IPS-NIHi7 (cell line): ENCODE measurements around the gene ELANE.

Experiments used
- DNase-seq: peaks from one replicate; pipeline ENCODE4 v3.0.0; 2012; ENCODE audit warnings: mixed read lengths; ENCODE audit errors: extremely low spot score

Gene ELANE

GRCh38 chr19:897442-898039 lies 45.4 kb downstream of the ELANE start:
- no peak for DNase-seq

GRCh38 chr19:898663-899062 lies 46.6 kb downstream of the ELANE start:
- no peak for DNase-seq

DNA sequence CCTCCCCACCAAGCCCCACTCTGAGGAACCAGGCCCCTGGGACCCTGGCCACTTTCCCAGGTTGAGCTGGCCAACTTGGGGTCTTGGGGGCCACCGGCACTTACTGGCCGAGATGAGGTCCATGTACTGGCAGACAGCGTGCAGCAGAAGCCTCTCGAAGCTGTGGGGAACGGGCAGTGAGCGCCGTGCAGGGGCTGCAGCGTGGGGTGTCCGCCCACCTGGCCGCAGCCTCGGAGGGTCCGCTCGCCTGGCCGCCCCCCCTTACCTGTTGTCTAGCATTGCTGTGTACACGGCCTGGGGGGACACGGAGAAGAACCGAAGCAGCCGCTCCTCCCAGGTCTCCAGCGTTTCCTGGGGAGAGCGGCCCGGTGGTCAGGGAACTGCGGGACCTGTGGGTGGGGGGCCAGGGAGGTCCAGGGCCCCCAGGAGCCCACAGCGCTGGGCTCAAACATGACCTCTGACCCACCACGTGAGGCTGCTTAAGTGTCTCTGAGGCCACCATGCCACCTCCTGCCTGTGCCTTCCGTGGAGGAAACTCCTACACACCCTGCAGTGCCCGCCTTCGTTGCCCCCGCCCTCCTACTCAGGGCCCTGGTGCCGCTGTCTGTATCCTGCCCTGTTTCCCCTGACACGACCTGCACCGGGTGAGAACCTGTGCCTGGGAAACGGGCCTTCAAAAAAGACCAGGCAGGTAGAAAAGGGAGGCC lies 47.4 kb downstream of the ELANE start:
- DNase-seq: no peak

DNA sequence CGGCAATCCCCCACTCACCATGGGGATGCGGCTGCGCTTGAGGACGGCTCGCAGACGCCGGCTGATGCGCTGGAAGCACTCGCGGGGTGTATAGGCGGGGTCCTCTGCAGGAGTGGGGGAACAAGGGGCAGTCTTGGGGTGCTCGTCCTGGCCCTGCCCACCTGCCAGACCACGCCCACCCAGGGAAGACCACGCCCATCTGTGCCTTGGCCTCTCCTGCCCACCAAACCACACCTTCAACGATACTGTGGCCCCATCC lies 47.9 kb downstream of the ELANE start:
- DNase-seq: no peak

DNA sequence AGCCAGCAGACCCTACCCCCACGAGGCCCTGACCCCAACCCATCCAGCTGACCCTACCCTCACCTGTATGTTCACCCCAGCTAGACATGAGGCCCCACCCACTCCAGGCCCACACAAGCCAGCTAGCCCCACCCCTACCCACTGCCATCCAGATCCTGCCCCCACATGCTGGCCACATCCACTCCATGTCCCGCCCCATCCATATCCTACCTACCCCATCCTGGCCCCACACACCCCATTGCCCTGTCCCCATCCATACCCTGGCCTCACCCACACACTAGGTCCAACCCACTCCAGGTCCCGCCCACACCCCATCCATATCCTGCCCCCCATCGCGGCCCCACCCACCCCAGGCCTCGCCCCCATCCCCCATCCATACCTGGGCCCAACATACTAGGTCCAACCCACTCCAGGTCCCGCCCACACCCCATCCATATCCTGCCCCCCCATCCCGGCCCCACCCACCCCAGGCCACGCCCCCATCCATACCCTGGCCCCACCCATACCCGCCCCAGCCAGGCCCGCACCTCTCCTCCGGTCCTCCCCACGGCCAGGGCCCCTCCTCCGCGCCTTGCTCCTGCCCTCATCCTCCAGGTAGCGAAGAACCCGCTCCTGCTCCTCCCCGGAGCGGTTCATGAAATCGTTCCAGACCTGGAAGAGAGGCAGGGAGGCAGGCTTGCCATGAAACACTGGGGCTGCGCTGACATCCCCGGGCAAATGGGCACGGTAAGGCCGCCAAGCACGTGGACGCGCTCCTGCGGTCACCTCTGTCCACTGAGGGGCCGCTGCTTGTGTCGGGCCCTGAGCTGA lies 48.4 kb downstream of the ELANE start:
- DNase-seq: peak; percentile 90

DNA sequence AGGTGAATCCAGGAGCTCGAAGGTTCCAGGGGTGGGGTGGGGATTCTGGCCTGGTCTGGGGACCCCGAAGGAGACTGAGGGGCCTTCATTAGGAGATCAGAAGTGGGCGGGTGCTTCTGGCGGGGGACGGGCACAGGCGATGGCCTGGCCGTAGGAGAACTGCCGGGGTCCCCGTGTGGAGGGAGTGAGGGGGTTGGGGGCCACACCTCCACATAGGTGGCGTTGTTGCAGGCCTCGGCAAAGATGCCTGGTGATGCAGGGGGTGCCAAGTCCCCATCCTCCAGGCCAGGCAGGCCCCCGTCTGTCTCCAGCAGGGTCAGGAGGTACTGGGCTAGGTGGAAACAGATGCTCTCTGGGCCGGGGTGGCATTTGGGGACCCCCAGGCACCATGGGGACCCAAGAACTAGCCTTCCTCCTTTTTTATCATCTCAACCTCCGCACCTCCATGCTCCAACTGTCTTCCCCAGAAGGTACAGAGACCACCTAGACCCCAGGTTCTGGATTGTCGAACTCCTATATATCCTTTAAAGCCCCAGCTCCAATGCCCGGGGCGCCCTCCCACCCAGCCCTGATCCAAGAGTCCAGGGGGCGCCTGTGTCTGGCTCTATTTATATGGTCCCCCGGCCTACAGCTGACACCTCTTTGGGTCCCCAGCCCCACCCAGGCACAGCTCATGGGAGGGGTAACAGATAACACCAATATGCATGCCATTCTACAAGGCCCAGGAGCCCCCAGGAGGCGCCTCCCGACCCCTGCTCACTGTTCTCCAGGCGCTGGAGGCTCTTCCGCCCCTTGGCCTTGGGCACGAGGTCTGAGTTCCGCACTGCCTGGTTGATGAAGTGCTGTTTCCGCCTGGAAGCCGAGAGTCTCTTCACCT lies 49.4 kb downstream of the ELANE start:
- no peak for DNase-seq

DNA sequence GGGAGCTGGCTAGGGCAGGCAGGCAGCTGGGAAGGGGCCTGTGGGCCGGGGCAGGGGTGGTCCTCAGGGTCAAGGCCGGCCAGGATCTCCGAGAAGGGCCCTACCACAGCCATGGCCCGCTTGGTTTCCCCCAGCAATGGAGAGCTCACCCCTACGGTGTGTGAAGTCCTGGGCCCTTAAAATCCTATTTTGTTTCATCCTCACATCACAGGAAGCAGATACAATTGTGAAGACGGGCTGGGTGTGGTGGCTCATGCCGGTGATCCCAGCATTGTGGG lies 49.9 kb downstream of the ELANE start:
- no peak for DNase-seq

DNA sequence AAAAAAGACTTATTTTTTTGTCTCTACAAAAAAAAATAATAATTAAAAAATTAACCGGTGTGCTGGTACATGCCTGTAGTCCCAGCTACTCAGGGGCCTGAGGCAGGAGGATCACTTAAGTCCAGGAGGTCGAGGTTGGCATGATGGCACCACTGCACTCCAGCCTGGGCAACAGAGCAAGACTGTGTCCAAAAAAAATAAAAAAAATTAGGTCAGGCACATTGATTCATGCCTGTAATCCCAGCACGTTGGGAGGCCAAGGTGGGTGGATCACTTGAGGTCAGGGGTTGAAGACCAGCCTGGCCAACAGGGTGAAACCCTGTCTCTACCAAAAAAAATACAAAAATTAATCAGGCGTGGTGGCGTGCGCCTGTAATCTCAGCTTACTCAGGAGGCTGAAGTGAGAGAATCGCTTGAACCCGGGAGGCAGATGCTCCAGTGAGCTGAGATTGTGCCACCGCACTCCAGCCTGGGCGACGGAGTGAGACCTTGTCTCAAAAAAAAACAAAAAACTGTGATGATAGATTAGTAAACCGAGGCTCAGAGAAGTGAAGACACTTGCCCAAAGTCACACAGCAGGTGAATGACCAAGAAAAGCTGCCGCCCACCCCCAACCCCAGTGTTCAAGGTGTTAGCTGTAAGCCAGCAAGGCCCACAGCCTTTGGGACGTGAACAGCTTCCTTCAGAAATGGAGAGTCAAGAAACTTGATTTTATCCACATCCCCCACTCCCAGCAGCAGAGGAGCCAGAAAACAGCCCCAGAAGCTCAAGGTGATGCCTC lies 50.5 kb downstream of the ELANE start:
- no peak for DNase-seq

- DNase-seq: no peak
Observed at GRCh38 chr19:903266-903797, 51.2 kb downstream of the ELANE start.

DNA sequence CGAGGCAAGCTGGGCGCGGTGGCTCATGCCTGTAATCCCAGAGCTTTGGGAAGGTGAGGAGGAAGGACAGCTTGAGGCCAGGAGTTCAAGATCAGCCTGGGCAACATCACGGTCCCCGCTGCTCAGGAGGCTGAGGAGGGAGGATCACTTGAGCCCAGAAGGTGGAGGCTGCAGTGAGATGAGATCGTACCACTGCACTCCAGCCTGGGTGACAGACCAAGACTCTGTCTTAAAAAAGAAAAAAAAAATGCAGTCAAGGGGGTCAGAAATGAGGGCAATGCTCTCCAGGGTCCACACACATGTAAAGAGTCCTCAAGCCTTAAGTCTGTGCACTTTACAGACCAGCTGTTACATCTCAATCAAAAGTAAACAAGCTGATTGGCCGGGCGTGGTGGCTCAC lies 52.4 kb downstream of the ELANE start:
- DNase-seq: no peak
